Osteoblast (primary cell): ENCODE data around the gene PDE5A. TPM values are rescaled to one million over a fixed set of nuclear protein-coding genes. Genes with fewer than 3 reads are reported as not detected.
A peak's percentile ranks its signal among the peaks of the same experiment; 100 is the strongest.

Experiments
- DNase-seq: peaks from one replicate; pipeline ENCODE4 v3.0.0; 2011; ENCODE audit warnings: low spot score, mixed read lengths; ENCODE audit not compliant: insufficient read length; ENCODE audit errors: missing footprints
- H2AFZ ChIP-seq: 2 replicates; pipeline ENCODE4 v1.6.0; 2011; ENCODE audit warnings: mild to moderate bottlenecking, low read length
- H3K27ac ChIP-seq: 2 replicates; pipeline ENCODE4 v1.5.1; 2011; ENCODE audit warnings: mild to moderate bottlenecking, low read depth, low read length, moderate library complexity
- H3K27me3 ChIP-seq: 2 replicates; pipeline ENCODE4 v1.6.0; 2012; ENCODE audit warnings: mild to moderate bottlenecking, control low read depth, inconsistent platforms, low read length, moderate library complexity; ENCODE audit not compliant: insufficient read depth
- H3K36me3 ChIP-seq: 2 replicates; pipeline ENCODE4 v1.5.1; 2011; ENCODE audit warnings: mild to moderate bottlenecking, low read length, control low read depth, moderate library complexity; ENCODE audit not compliant: insufficient read depth
- H3K4me1 ChIP-seq: 2 replicates; pipeline ENCODE4 v1.5.1; 2011; ENCODE audit warnings: mild to moderate bottlenecking, low read length, control low read depth, moderate library complexity; ENCODE audit not compliant: insufficient read depth
- H3K4me2 ChIP-seq: 2 replicates; pipeline ENCODE4 v1.6.0; 2011; ENCODE audit warnings: mild to moderate bottlenecking, low read length; ENCODE audit not compliant: insufficient read depth
- H3K4me3 ChIP-seq: fragments of 200-600 bp; sonication (generic); 3 replicates; pipeline ENCODE4 v1.5.1; 2012; ENCODE audit warnings: mild to moderate bottlenecking, low read length, inconsistent platforms; ENCODE audit not compliant: insufficient read depth
- H3K79me2 ChIP-seq: 2 replicates; pipeline ENCODE4 v1.6.0; 2012; ENCODE audit warnings: mild to moderate bottlenecking, low read length, control low read depth, inconsistent platforms; ENCODE audit not compliant: insufficient read depth
- H3K9me3 ChIP-seq: 2 replicates; pipeline ENCODE4 v1.5.1; 2011; ENCODE audit warnings: low read depth, low read length, control low read depth
- H4K20me1 ChIP-seq: 2 replicates; pipeline ENCODE4 v1.6.0; 2012; ENCODE audit warnings: mild to moderate bottlenecking, low read length, control low read depth; ENCODE audit not compliant: insufficient read depth
- total RNA-seq: library from RNA; depleted of rRNA; stranded (reverse); fragments of >200 nt; gene quantifications from 2 replicates; pipeline ENCODE4 v1.2.3, GENCODE V29; 2012
- TF ChIP-seq, protein P1 (sequence below): IDR thresholded peaks from 2 replicates; pipeline ENCODE4 v1.5.1; 2011; ENCODE audit warnings: mild to moderate bottlenecking, low read depth, low read length, moderate library complexity; ENCODE audit errors: extremely low read depth

PDE5A gene
- total RNA-seq, 1 donor, result 140 TPM

DNA sequence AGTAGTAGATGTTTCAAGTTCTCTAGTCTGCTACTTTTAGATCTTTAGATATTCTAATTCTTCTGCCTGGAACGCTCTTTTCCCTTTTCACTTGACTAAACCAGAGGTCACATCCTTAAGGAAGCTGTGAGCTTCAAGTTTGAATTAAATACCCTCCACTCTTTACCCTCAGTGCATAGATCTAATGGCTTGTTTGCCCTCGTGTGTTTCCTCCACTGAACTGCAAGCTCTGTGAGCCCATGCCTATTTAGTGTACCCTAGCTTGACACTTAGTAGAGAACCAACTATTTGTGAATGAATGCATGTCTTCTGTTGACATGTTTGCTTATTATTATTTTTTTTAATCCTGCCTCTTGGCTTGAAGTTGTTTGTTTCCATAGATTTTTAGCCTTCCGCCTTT, 138.3 kb downstream of the PDE5A start:
- Histone ChIP-seq H3K4me2 (no peak overlapping the region), H3K4me1 (no peaks in the 10 kb centered on the region), H3K36me3 (peaks cover 18% of the 10 kb centered on the region), H2AFZ (no peak overlapping the region), H3K9me3 (no peaks in the 10 kb centered on the region), H3K4me3 (no peak overlapping the region), H4K20me1 (no peaks in the 10 kb centered on the region), H3K79me2 (no peaks in the 10 kb centered on the region), H3K27me3 (no peaks in the 10 kb centered on the region), H3K27ac (no peak overlapping the region)
- TF ChIP-seq, protein P1, sequence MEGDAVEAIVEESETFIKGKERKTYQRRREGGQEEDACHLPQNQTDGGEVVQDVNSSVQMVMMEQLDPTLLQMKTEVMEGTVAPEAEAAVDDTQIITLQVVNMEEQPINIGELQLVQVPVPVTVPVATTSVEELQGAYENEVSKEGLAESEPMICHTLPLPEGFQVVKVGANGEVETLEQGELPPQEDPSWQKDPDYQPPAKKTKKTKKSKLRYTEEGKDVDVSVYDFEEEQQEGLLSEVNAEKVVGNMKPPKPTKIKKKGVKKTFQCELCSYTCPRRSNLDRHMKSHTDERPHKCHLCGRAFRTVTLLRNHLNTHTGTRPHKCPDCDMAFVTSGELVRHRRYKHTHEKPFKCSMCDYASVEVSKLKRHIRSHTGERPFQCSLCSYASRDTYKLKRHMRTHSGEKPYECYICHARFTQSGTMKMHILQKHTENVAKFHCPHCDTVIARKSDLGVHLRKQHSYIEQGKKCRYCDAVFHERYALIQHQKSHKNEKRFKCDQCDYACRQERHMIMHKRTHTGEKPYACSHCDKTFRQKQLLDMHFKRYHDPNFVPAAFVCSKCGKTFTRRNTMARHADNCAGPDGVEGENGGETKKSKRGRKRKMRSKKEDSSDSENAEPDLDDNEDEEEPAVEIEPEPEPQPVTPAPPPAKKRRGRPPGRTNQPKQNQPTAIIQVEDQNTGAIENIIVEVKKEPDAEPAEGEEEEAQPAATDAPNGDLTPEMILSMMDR, result peak; percentile 43
- peak; percentile 14 for DNase-seq

DNA sequence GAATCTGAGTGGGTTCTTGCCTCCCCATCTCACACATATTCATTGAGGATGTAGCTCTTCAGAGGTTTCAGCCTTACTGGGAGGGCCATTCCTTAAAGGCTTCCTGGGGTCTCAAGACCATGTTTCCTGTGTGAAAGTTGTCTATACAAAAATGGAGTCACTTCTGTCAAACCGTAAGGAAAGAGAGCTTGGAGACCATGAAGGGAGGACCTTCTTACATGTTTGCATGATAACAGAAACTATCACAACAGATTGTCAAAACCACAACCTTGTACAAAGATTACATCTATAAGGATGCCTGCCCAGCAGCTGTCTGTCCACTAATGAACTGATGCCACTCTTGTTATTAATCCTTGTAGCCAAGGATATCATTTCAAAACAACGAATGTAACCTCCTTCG, 139.3 kb downstream of the PDE5A start:
- Histone ChIP-seq H3K36me3 (peaks cover 8% of the 10 kb centered on the region), H2AFZ (no peak overlapping the region), H3K79me2 (no peaks in the 10 kb centered on the region), H3K4me3 (no peak overlapping the region), H3K4me2 (no peak overlapping the region), H3K27ac (no peak overlapping the region), H3K27me3 (no peaks in the 10 kb centered on the region), H3K9me3 (no peaks in the 10 kb centered on the region), H3K4me1 (no peaks in the 10 kb centered on the region), H4K20me1 (no peaks in the 10 kb centered on the region)
- TF ChIP-seq, protein P1, result no peak
- peak; percentile 8 for DNase-seq

DNA sequence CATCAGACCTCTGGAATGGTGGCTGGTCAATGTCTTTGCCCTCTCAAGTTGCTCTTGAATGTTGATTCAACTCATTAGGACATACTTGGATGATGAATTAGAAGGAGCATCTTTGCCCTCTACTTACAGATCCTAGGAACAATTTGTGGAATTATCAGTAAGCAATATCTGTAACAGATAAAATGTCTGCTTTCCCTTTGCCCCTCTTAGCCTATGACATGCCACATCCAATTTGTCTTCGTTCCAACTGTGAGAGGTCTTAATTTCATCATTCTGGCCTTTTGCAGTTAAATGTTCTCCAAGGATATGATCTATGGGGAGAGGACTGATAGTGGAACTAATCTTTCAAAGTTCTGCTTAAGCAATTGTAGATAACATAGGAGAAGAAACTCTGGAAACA, 148.3 kb downstream of the PDE5A start:
- H3K9me3 ChIP-seq, result no peaks in the 10 kb centered on the region
- H2AFZ ChIP-seq, result no peak overlapping the region
- no peaks in the 10 kb centered on the region for H3K27me3 ChIP-seq
- TF ChIP-seq, protein P1, result no peak
- no peak overlapping the region for H3K4me3 ChIP-seq
- no peaks in the 10 kb centered on the region for H3K4me1 ChIP-seq
- no peak overlapping the region for H3K4me2 ChIP-seq
- no peak for DNase-seq
- no peaks in the 10 kb centered on the region for H4K20me1 ChIP-seq
- H3K36me3 ChIP-seq, result peaks cover 25% of the 10 kb centered on the region
- no peaks in the 10 kb centered on the region for H3K79me2 ChIP-seq
- no peak overlapping the region for H3K27ac ChIP-seq

DNA sequence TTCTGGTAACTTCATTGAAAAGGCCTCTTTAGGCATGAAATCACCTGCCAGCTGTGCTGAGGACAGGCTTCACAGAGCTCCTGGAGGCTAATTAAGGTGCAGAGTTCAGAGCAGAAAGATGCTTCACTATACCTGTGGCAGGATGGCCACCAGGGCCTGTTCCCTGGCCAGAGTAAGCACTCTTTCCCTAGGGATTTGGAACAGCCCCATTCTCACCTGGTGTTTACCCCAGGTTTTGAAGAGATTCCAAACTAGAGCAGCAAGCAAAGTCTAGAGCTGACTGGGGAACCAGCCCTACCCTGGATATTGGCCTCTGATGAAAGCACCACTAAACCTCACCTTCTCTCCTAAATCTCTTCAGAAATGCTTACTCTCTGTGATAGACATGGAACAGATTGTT, 148.8 kb downstream of the PDE5A start:
- Histone ChIP-seq H3K4me3 (no peak overlapping the region), H3K4me2 (no peak overlapping the region), H3K9me3 (no peaks in the 10 kb centered on the region), H2AFZ (no peak overlapping the region), H3K27ac (no peak overlapping the region), H3K36me3 (peaks cover 25% of the 10 kb centered on the region), H3K27me3 (no peaks in the 10 kb centered on the region), H3K4me1 (no peaks in the 10 kb centered on the region), H4K20me1 (no peaks in the 10 kb centered on the region), H3K79me2 (no peaks in the 10 kb centered on the region)
- TF ChIP-seq, protein P1, result no peak
- DNase-seq, result no peak
